Epithelial cell of esophagus (primary cell): Measurements from ENCODE around the gene AGPAT2.

Source experiments
- DNase-seq: peaks from one replicate; pipeline ENCODE4 v3.0.0; 2010; ENCODE audit warnings: low read depth
- H3K4me3 ChIP-seq: 2 replicates; pipeline ENCODE4 v1.5.1; 2011; ENCODE audit warnings: mild to moderate bottlenecking, low read length, control low read depth
- TF ChIP-seq, protein P1 (sequence below): IDR thresholded peaks from 2 replicates; pipeline ENCODE4 v1.5.1; 2011; ENCODE audit warnings: low read depth, mild to moderate bottlenecking, low read length, control low read depth, inconsistent platforms; ENCODE audit not compliant: insufficient read depth; ENCODE audit errors: missing control alignments

The AGPAT2 gene

DNA sequence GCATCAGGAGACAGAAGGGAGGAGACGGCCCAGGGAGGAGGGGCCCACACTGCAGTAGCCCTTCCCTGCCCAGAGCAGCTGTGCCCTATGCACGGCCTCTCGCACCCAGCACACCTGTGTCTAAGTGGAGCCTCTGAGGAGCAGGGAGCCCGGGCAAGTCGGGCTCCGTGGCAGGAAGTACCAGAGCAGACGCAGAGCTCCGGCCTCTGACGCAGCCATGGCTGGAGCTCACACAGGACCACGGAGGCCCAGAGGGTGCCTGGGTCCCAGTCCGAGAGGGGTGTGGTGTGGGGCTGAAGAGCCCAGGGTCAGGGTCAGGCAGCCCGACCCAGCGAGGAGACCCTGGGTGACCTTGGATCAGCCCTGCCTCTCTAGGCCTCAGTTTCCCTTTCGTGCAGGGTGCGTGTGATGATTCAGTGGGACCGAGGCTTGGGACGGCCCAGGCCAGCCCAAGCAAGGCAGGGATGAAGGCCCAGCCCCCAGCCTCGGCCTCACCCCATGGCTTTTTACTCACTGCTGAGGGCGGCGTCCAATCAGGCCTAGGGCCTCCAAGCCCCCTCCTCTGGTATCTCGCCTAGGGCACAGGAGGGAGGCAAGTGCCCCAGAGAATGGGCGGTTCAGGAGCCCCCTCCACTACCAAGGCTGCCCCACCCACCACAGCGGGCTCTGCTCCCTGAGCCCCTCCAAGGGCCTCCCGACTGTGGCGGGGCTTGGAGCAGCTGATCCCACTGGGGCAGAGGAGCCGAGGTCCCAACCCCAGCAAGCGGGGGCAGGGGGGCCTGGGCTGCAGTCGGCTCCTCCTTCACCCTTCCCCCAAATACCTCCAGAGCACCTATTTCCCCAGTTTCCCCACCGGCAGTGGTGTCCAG lies 4.3 kb upstream of the AGPAT2 start:
- TF ChIP-seq, protein P1, sequence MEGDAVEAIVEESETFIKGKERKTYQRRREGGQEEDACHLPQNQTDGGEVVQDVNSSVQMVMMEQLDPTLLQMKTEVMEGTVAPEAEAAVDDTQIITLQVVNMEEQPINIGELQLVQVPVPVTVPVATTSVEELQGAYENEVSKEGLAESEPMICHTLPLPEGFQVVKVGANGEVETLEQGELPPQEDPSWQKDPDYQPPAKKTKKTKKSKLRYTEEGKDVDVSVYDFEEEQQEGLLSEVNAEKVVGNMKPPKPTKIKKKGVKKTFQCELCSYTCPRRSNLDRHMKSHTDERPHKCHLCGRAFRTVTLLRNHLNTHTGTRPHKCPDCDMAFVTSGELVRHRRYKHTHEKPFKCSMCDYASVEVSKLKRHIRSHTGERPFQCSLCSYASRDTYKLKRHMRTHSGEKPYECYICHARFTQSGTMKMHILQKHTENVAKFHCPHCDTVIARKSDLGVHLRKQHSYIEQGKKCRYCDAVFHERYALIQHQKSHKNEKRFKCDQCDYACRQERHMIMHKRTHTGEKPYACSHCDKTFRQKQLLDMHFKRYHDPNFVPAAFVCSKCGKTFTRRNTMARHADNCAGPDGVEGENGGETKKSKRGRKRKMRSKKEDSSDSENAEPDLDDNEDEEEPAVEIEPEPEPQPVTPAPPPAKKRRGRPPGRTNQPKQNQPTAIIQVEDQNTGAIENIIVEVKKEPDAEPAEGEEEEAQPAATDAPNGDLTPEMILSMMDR, result no peak
- H3K4me3 ChIP-seq, result no peak overlapping the region
- DNase-seq, result no peak

DNA sequence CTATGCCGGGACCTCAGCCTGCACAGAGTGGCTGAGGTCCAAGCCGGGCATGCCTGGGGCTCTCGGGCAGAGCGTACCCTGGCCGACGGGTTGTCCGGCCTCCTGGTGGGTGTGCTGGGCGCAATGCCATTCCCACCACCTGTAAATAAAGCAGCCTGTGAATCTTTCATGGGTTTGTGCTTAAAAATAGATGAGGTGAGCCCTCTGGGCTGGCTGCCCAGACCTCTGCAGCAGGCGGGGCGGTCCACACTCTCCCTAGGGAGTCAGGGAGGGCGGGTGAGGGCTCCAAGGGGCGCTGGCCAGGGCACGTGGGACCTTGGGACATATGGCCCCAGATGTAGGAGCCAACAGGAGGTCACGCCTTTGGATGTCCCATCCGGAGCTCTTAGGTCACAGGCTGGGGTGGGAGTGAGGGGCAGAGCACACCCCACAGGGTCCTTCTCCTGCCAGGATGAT lies 3.6 kb upstream of the AGPAT2 start:
- TF ChIP-seq, protein P1, result no peak
- H3K4me3 ChIP-seq, result no peak overlapping the region
- no peak for DNase-seq

DNA sequence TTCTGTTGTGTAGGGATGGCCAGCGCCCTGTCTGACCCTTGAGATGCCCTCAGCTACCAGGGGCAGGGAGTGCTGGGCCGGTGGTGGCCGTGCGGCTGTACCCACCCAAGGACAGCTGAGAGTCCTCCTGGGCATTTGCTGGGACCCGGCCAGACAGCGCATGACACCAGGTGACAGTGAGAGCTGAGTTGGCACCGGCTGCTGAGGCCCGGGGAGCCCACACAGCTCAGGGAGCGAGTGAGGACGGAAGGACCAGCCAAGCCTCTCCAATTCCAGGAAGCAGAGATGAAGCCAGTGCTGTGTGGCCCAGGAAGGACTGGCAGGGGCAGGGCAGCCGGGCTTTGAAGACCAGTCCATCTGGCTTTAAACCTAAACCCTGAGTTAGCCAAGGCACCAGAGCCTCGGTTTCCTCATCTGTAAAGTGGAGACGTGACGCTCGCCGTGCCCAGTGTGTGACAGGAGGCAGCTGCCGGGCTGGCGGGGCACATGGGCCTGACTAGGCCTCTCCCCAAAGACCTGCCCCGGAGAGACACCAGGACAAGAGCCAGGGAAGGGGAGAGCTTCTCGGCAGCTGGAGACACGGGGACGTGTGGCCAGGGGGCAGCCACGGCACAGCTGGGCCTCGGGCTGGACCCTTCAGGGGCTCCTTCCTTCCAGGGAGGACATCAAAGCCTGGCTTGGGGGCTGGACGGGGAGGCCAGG lies 3.0 kb upstream of the AGPAT2 start:
- DNase-seq, result no peak
- H3K4me3 ChIP-seq, result no peak overlapping the region
- TF ChIP-seq, protein P1, result no peak

- DNase-seq, result no peak
- TF ChIP-seq, protein P1, result no peak
- H3K4me3 ChIP-seq, result no peak overlapping the region
Observed at GRCh38 chr9:136689108-136689460, 1.8 kb upstream of the AGPAT2 start.

DNA sequence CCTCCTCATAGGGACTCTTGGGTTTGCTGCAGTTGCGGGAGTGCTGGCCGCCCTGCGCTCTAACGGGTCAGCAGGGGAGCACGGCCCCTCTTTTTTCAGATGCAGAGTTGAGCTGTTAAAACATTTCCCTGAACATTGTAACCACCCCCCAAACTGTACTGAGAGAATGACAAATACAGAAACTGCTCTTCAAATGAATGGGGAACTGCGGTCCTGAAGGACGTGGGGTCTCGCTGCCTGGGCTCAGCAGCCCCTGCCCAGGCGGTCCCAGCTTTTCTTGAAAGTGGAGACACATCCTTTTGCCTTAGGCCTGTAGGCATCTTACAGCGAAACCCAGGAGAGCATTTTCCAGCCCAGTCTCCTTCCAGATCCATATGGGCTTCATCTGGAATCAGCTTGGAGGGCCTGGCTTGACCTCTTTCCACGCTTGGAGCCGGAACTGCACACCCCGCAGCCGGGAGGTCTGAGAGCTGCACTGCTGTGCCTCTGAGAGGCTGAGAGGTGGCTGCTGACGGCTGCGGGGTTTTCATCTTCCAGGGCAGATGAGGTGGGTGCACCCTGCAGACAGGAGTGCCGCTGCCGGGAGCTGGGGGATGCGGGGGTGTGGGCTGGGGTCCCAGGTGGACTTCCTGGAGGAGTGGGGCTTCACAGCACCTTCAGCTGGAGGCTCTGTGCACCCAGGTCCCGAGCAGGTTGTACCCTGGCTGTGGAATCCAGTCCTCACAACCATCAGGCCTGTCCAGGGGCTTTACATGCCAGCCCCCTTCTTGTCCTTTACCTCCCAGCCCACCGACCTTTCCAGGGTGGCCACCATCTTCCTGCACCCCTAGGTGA lies 1.2 kb upstream of the AGPAT2 start:
- H3K4me3 ChIP-seq, result no peak overlapping the region
- no peak for DNase-seq
- TF ChIP-seq, protein P1, result no peak

DNA sequence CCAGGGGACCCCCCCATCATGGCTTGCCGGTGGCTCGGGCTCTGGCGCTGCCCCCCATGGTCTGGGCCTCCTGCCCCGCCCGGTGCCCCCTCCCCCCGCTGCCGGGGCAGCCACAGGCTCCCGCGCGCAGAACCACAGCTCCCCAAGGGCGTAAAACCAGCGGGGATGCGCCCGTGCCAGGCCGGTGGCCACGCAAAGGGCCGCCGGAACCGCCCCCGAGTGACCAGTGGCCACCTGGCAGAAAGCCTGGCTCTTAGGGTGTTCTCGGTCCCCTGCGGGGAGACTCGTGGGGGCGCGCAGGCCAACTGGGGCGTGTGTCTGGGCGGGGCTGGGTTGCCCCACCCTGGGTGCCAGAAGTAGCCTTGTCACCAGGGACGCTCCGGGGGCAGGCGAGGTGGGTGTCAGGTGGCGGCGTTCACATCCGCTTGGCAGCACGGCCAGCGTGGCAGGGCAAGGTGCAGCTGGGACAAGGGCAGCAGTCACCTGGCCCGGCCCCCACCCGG lies 515 bp upstream of the AGPAT2 start:
- DNase-seq, result no peak
- H3K4me3 ChIP-seq, result no peak overlapping the region
- TF ChIP-seq, protein P1, result no peak
